ENCODE measurements around the gene PRDX2. TPM values are rescaled to one million over a fixed set of nuclear protein-coding genes. Genes with fewer than 3 reads are reported as not detected.
"Not testable (repeated sequence)": the region's sequence is repeated elsewhere in the genome, so short reads cannot be mapped to it uniquely, and the experiment has no call there.

The PRDX2 gene
- total RNA-seq, 4 donors from 2014 or later: 357 to 551 (median 406) TPM

DNA sequence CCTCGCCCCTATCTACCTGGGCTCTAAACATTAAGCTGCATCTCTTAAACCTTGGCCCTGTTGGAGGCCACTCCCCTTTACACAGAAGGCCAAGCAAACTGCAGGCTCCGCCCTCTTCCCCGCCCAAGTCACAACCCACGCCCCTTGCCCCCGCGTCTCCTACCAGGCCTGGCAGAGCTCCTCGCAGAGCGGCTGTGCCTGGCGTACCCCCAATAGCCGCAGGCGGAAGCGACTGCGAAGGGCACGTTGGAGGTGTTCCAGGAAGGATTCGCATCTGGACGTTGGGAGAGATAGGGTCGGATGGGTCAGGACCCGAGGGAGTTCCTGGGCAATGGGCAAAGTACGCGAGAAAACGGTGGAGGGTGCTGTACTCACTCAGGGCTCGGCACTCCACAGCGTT, 26.9 kb upstream of the PRDX2 start:
- in situ Hi-C loops (cut with MboI; ENCODE audit: low sequenced_read_pairs in 4 of 4) (no loop called here), intact Hi-C loops (cut with DNase I; ENCODE audit: low total_unique reads) (no loop called here)
- H3K27ac ChIP-seq: no peak overlapping the region
- TF ChIP-seq, protein P1, sequence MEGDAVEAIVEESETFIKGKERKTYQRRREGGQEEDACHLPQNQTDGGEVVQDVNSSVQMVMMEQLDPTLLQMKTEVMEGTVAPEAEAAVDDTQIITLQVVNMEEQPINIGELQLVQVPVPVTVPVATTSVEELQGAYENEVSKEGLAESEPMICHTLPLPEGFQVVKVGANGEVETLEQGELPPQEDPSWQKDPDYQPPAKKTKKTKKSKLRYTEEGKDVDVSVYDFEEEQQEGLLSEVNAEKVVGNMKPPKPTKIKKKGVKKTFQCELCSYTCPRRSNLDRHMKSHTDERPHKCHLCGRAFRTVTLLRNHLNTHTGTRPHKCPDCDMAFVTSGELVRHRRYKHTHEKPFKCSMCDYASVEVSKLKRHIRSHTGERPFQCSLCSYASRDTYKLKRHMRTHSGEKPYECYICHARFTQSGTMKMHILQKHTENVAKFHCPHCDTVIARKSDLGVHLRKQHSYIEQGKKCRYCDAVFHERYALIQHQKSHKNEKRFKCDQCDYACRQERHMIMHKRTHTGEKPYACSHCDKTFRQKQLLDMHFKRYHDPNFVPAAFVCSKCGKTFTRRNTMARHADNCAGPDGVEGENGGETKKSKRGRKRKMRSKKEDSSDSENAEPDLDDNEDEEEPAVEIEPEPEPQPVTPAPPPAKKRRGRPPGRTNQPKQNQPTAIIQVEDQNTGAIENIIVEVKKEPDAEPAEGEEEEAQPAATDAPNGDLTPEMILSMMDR (IDR thresholded peaks at IDR 0.05 in 4 of 5, conservative IDR thresholded peaks at IDR 0.05 in 1 of 5): no peak
- TF ChIP-seq POLR2A (IDR thresholded peaks at IDR 0.05): no peak
- H3K4me1 ChIP-seq: no peaks in the 10 kb centered on the region
- DNase-seq (no peak), ATAC-seq (no peak)
- H3K4me3 ChIP-seq: no peak overlapping the region
- H3K9me3 ChIP-seq: no peaks in the 10 kb centered on the region
- peaks cover 83 to 93% (median 88%) of the 10 kb centered on the region in 3 donors for H3K27me3 ChIP-seq
- H3K36me3 ChIP-seq: no peaks in the 10 kb centered on the region

DNA sequence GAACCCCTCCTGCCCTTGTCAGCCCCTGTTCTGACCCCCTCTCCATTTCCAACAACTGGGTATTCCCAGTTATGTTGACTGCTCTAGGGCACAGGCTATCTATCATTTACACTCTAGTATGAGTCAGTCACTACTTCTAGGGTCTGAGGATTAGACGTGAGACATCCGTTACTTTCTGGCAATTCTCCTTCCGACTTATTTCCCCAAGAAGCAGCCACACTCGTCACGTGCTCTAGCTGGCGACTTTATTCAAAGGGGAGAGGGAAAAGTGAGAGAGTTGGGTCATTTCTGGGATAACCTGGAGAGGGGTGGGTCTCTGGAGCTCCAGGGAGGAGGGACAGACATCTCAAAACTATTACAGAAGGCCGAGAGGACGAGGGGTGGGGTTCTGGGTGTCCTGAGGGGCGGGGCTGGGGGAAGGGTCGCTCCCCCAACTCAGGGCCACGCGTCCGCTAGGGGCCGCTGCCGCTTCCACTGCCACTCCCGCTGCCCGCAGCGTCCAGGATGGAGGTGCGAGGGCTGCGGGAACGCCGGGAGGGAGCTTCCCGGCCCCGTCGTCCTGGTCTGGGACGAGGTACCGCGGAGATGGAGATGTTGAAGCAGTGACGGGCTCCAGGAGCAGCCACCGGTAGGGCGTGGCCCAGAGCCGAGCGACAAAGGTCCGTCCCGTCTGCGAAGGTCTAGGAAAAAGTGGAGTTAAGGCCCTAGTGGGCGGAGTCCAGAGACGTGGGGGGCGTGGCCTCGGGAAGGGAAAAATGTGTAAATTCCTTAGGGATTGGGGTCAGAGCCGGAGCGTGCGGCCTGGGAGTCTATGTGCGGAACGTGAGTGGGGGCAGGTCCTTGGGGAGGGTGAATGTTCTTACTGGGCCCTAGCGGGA, 23.9 kb upstream of the PRDX2 start:
- ATAC-seq: no peak
- Histone ChIP-seq H3K36me3 (no peaks in the 10 kb centered on the region), H3K27ac (no peak overlapping the region), H3K4me3 (no peak overlapping the region), H3K4me1 (no peaks in the 10 kb centered on the region), H3K27me3 (peaks cover 55 to 68% (median 62%) of the 10 kb centered on the region in 3 donors), H3K9me3 (no peaks in the 10 kb centered on the region)
- no peak for TF ChIP-seq POLR2A (IDR thresholded peaks at IDR 0.05)
- TF ChIP-seq, protein P1 (IDR thresholded peaks at IDR 0.05 in 4 of 5, conservative IDR thresholded peaks at IDR 0.05 in 1 of 5): no peak
- in situ Hi-C loops (cut with MboI; ENCODE audit: low sequenced_read_pairs in 4 of 4): no loop called here
- no peak for DNase-seq
- intact Hi-C loops (cut with DNase I; ENCODE audit: low total_unique reads): no loop called here

DNA sequence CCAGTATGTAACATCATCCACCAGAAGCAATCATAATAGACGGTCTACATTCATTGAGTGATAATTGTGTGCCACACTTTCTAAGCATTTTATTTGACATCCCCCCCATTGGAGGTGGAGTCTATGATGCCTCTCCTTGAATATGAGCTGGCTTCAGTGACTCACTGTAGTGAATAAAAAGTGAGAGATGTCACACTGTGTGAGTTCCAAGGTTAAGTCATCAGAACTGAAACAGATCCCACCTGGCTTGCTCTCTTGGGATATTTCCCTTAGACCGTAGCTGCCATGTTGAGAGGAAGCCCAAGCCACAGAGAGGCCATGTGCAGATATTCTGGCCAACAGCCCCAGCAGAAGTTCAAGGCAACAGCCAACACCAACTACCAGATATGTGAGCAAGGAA, 20.2 kb upstream of the PRDX2 start:
- in situ Hi-C loops (cut with MboI; ENCODE audit: low sequenced_read_pairs in 4 of 4): no loop called here
- intact Hi-C loops (cut with DNase I; ENCODE audit: low total_unique reads): no loop called here
- TF ChIP-seq, protein P1 (IDR thresholded peaks at IDR 0.05 in 4 of 5, conservative IDR thresholded peaks at IDR 0.05 in 1 of 5): no peak
- no peak for TF ChIP-seq POLR2A (IDR thresholded peaks at IDR 0.05)
- DNase-seq (no peak), ATAC-seq (no peak)
- peaks cover 22 to 31% (median 27%) of the 10 kb centered on the region in 3 donors for H3K27me3 ChIP-seq
- H3K27ac ChIP-seq: no peak overlapping the region
- H3K4me1 ChIP-seq: no peaks in the 10 kb centered on the region
- H3K9me3 ChIP-seq: no peaks in the 10 kb centered on the region
- no peak overlapping the region for H3K4me3 ChIP-seq
- H3K36me3 ChIP-seq: no peaks in the 10 kb centered on the region

DNA sequence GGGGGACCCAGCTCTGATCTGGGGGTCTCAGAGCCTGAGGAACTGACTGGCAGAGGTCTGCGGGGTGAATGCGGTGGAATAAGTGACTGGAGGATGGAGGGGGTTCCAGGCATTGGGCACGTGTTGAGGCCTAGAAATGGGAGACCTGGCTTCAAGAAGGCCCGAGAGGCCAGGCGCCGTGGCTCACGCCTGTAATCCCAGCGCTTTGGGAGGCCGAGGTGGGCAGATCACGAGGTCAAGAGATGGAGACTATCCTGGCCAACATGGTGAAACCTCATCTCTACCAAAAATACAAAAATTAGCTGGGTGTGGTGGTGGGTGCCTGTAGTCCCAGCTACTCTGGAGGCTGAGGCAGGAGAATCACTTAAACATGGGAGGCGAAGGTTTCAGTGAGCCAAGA, 16.2 kb upstream of the PRDX2 start:
- H3K4me3 ChIP-seq; in situ Hi-C loops (cut with MboI; ENCODE audit: low sequenced_read_pairs in 4 of 4); intact Hi-C loops (cut with DNase I; ENCODE audit: low total_unique reads); H3K4me1 ChIP-seq; DNase-seq; H3K27ac ChIP-seq; H3K27me3 ChIP-seq; H3K9me3 ChIP-seq; H3K36me3 ChIP-seq; ATAC-seq: not testable (repeated sequence)

DNA sequence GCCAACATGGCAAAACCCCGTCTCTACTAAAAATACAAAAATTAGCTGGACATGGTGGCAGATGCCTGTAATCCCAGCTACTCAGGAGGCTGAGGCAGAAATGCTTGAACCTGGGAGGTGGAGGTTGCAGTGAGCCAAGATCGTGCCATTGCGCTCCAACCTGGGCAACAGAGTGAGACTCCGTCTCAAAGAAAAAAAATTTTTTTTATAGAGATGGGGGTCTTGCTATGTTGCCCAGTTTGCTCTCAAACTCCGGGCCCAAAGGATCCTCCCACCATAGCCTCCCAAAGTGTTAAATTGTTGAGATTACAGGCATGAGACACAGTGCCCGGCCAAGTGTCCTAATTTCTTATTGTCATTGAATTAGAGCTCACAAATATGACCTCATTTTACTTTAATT, 15.6 kb upstream of the PRDX2 start:
- H3K4me3 ChIP-seq; H3K27ac ChIP-seq; H3K4me1 ChIP-seq; H3K9me3 ChIP-seq; H3K36me3 ChIP-seq; intact Hi-C loops (cut with DNase I; ENCODE audit: low total_unique reads); DNase-seq; H3K27me3 ChIP-seq; ATAC-seq; in situ Hi-C loops (cut with MboI; ENCODE audit: low sequenced_read_pairs in 4 of 4): not testable (repeated sequence)

All from gastrocnemius medialis (tissue), 4 donors.